Esophagus muscularis mucosa (tissue), 4 donors: ENCODE measurements around the gene TMEM8B. TPM values are rescaled to one million over a fixed set of nuclear protein-coding genes. Genes with fewer than 3 reads are reported as not detected.

Experiments
- DNase-seq: peaks from one replicate; pipeline ENCODE4 v3.0.0-alpha.2; 2017; ENCODE audit errors: extremely low spot score
- H3K27ac ChIP-seq, 4 donors: fragments of 200-600 bp; sonication (generic); replicated peaks in 1 of 4; 1 replicate in 3 of 4; 2 replicates in 1 of 4; pipeline ENCODE4 v1.5.1; 2016 to 2019; ENCODE audit warnings: mild to moderate bottlenecking in 1 of 4
- H3K27me3 ChIP-seq, 4 donors: fragments of 200-600 bp; sonication (generic); one replicate each; pipeline versions ENCODE4 v1.5.1 to v1.6.0; 2016 to 2019
- H3K36me3 ChIP-seq, 4 donors: fragments of 200-600 bp; sonication (generic); one replicate each; pipeline ENCODE4 v1.5.1; 2016 to 2019
- H3K4me1 ChIP-seq, 4 donors: fragments of 200-600 bp; sonication (generic); one replicate each; pipeline ENCODE4 v1.5.1; 2016 to 2019
- H3K4me3 ChIP-seq, 4 donors: fragments of 200-600 bp; sonication (generic); 1 replicate in 2 of 4; 2 replicates in 2 of 4; pipeline ENCODE4 v1.5.1; 2016 to 2019; ENCODE audit warnings: mild to moderate bottlenecking in 4 of 4, moderate library complexity in 1 of 4
- H3K9me3 ChIP-seq, 4 donors: fragments of 200-600 bp; sonication (generic); 1 replicate in 3 of 4; 2 replicates in 1 of 4; pipeline ENCODE4 v1.5.1; 2016 to 2019
- EP300 ChIP-seq: sonication (generic); formaldehyde crosslinking; IDR thresholded peaks from one replicate; pipeline ENCODE4 v1.6.1; 2017; ENCODE audit warnings: antibody characterized with exemption
- POLR2AphosphoS5 ChIP-seq, 2 donors: sonication (generic); formaldehyde crosslinking; IDR thresholded peaks; one replicate each; pipeline ENCODE4 v1.6.1; 2017; ENCODE audit warnings: antibody characterized with exemption in 2 of 2
- WGBS: methylation state at CpG from one replicate; pipeline ENCODE4 v1.1.5; 2018; 5-methylcytosine and 5-hydroxymethylcytosine counted together
- intact Hi-C: fragments of 100-400 bp; cut with DNase I; formaldehyde crosslinking; loops from one replicate; pipeline ENCODE4 v1.15.1; 2023
- total RNA-seq, 4 donors: library from RNA; depleted of rRNA; stranded (reverse); fragments of >200 nt; gene quantifications; one replicate each; pipeline versions ENCODE4 v1.1.0 to v1.2.1, GENCODE V29; 2016
- TF ChIP-seq, protein P1 (sequence below), 3 experiments: fragments of 200-600 bp in 2 of 3; fragments of 450-650 bp in 1 of 3; sonication (generic) in 2 of 3; IDR thresholded peaks; one replicate each; pipeline ENCODE4 v1.5.1; 2017 to 2019; ENCODE audit warnings: antibody characterized with exemption in 3 of 3, mild to moderate bottlenecking in 2 of 3, moderate library complexity in 1 of 3

TMEM8B gene
- total RNA-seq, 4 donors from 2014 or later: 10.0 to 27.0 (median 20.3) TPM

DNA sequence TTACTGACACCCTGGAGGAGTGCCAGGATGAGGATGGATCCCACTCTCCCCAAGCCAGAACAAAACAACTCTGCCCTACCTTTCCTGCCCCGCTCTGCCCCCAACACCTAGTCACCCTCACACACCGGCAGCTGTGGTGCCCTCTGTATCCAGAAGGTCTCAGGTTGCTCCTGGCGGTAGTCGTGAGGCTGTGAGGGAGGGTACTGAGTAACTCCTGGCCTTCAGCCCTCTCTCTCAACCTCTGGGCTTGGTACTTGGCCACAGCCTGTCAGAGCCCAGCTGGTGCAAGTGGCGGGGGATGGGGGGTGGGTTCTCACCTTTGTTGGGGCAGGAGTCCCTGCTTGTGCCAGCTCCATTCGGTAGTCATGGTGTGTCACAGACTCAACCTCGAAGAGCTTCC lies 18.9 kb upstream of the TMEM8B start:
- H3K4me1 ChIP-seq: peaks cover 28 to 40% (median 39%) of the 10 kb centered on the region in 4 donors
- intact Hi-C loops: no loop called here
- peaks cover 26 to 54% (median 46%) of the 10 kb centered on the region in 4 donors for H3K36me3 ChIP-seq
- no peak overlapping the region for H3K27ac ChIP-seq
- no peak for DNase-seq
- no peaks in the 10 kb centered on the region for H3K27me3 ChIP-seq
- WGBS: 93% methylated on average over 7 of the region's 7 CpGs
- H3K9me3 ChIP-seq: no peaks in the 10 kb centered on the region
- no peak overlapping the region for H3K4me3 ChIP-seq
- TF ChIP-seq, protein P1, sequence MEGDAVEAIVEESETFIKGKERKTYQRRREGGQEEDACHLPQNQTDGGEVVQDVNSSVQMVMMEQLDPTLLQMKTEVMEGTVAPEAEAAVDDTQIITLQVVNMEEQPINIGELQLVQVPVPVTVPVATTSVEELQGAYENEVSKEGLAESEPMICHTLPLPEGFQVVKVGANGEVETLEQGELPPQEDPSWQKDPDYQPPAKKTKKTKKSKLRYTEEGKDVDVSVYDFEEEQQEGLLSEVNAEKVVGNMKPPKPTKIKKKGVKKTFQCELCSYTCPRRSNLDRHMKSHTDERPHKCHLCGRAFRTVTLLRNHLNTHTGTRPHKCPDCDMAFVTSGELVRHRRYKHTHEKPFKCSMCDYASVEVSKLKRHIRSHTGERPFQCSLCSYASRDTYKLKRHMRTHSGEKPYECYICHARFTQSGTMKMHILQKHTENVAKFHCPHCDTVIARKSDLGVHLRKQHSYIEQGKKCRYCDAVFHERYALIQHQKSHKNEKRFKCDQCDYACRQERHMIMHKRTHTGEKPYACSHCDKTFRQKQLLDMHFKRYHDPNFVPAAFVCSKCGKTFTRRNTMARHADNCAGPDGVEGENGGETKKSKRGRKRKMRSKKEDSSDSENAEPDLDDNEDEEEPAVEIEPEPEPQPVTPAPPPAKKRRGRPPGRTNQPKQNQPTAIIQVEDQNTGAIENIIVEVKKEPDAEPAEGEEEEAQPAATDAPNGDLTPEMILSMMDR (IDR thresholded peaks at IDR 0.05): no peak
- TF ChIP-seq POLR2AphosphoS5 (IDR thresholded peaks at IDR 0.05): no peak
- TF ChIP-seq EP300: no peak

DNA sequence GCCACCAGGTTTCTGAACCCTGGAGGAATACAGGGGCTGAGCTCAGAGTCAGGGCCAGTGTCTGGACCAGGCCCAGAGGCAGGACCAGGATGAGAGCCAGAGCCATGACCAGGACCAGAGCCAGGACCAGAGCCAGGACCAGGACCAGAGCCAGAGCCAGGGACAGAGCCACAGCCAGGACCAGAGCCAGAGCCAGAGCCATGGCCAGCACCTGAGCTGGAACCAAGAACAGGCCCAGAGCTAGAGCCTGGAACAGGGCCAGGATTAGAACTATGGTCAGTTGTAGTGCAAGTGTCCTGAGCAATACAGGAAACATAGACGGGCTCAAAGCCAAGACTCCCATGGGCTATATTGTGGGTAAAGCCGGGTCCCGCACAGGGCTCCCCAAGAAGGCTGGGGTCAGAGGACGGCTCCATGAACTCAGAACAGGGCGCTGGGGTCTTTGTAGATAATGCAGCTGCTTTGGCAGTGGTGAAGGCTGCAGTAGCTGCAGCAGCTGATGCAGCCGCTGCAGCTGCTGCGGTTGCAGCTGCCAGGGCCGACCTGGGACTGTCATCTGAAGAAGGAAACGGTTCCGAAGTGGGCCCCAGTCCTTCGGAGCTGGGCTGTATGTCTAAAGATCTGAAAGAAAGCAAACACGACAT lies 17.5 kb upstream of the TMEM8B start:
- no CpG with 5 or more reads among the region's 12 CpGs for WGBS

DNA sequence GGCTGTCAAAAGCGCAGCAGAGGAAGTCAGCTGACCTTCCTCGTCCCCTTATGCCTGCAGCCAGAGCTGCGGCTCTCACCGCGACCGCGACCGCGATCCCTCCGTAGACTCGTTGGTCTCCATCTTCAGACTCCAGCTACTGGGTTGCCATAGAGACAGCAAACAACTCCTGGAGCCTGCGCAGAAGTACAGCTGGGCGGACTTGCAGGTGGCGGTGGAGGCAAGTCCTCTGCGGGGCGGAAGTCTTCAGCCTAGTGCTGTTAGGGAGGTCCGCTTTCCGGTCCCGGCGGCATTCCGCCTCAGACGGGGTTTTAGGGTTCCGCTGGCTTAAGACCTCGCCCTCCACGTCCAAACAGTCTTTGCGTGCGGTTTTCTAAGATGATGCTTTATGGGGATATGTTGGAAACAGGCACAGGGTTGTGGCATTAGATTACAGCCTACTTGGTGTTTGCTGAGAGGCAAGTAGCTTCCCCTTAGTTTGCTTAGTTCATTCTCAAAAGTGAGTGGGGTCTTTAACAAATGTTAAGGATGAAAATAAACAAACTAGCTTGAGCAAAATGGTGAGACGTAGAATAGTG lies 16.9 kb upstream of the TMEM8B start, which contains the start of gene SPAG8:
SPAG8 (minus strand) TSS at position 238 of the 578 bp plus-strand sequence; CDS start at position 123, 115 bp downstream.
- H3K27me3 ChIP-seq: no peaks in the 10 kb centered on the region
- 2% methylated on average over 15 of the region's 28 CpGs for WGBS
- H3K9me3 ChIP-seq: no peaks in the 10 kb centered on the region
- H3K4me1 ChIP-seq: peaks cover 30 to 47% (median 44%) of the 10 kb centered on the region in 4 donors
- peak; percentile 97 for DNase-seq
- H3K36me3 ChIP-seq: peaks cover 10 to 34% (median 27%) of the 10 kb centered on the region in 4 donors
- peak within 1 kb of the TSS; percentile 52 to 65 (median 58) for H3K4me3 ChIP-seq
- intact Hi-C loops: no loop called here
- peak within 1 kb of the TSS; percentile 94 to 100 (median 96) for H3K27ac ChIP-seq
- TF ChIP-seq EP300 (no peak), POLR2AphosphoS5 (IDR thresholded peaks at IDR 0.05) (peak; percentile 69 to 91)
- TF ChIP-seq, protein P1 (IDR thresholded peaks at IDR 0.05): peak in 1 of 3 experiments; percentile 3

More for the DNA sequence above, 17.5 kb upstream of the TMEM8B start:
- H3K9me3 ChIP-seq: no peaks in the 10 kb centered on the region
- H3K4me1 ChIP-seq: peaks cover 30 to 47% (median 44%) of the 10 kb centered on the region in 4 donors
- no peaks in the 10 kb centered on the region for H3K27me3 ChIP-seq
- H3K27ac ChIP-seq: peak overlapping the region; percentile 94 to 100 (median 96)
- H3K4me3 ChIP-seq: peak overlapping the region; percentile 52 to 65 (median 58)
- TF ChIP-seq, protein P1 (IDR thresholded peaks at IDR 0.05): no peak
- no peak for TF ChIP-seq POLR2AphosphoS5 (IDR thresholded peaks at IDR 0.05)
- peaks cover 16 to 40% (median 34%) of the 10 kb centered on the region in 4 donors for H3K36me3 ChIP-seq
- intact Hi-C loops: no loop called here
- no peak for DNase-seq

DNA sequence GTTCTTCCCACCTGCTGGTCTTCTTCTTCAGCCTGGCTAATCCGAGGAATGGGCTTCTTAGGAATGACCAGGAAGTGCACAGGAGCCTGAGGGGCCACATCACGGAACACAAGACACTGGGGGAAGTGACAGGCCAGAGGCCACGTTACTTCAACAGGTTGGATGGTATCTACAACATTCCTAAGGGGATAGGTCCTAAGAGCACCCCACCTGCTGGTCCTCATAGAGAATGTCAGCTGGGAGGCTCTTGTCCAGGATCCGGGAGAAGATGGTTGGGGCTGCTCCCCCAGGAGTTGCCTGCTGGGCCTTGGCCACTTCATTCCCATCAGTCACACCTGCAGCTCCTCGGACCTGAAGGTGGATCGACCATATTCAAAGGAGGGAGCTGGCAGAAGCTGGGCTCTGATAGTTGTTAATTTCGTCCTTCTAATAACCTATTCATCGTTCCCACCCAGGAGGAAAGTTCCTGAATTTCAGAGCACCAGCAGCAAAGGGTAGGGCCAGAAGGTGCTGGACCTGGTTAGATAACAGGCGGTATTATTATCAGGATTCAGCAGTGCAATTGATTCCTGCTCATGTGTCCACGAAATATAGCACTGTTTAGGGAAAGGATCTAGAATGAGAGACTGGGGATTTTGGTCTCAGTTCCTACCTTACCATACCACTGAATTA lies 15.5 kb upstream of the TMEM8B start:
- TF ChIP-seq, protein P1 (IDR thresholded peaks at IDR 0.05): peak in 2 of 3 experiments; percentile 14 to 27
- no peak for TF ChIP-seq POLR2AphosphoS5 (IDR thresholded peaks at IDR 0.05)
- Histone ChIP-seq H3K27ac (peak overlapping the region; percentile 94 to 100 (median 96)), H3K36me3 (peaks cover 0 to 20% (median 15%) of the 10 kb centered on the region in 4 donors), H3K9me3 (no peaks in the 10 kb centered on the region), H3K4me1 (peaks cover 30 to 47% (median 44%) of the 10 kb centered on the region in 4 donors), H3K27me3 (no peaks in the 10 kb centered on the region), H3K4me3 (peak overlapping the region in 2 of 4 donors; percentile 76 to 92)
- intact Hi-C loops: no loop called here
- WGBS: 85% methylated on average over 9 of the region's 10 CpGs
- DNase-seq: no peak
